ENCODE data around the gene CAV3. TPM values are rescaled to one million over a fixed set of nuclear protein-coding genes. Genes with fewer than 3 reads are reported as not detected.

Gene CAV3
- total and polyA plus RNA-seq, 9 of the 15 experiments (the other 6 are each of a cell fraction or from before 2014, with no cell fraction given), result not detected

DNA sequence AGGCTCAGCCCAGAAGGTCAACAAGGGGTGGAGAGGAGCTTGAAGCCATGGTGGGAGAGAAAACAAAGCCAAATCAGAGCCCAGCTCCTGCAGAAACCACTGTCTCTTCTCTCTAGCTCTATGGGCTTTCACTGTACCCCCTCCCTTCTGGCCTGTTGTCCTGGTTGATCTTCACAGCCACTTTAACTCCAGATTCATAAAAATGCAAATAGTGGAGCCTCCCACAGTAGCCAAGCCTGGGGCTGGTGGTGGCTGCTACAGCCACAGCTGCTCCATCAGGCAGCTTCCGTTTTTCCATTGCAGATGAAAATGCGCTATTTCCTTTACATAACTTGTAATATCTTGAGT lies 20.7 kb upstream of the CAV3 start:
- no peaks in the 10 kb centered on the region for H4K20me1 ChIP-seq (replicated peaks; ENCODE audit: control insufficient read depth, insufficient read depth, low read length)
- no peak overlapping the region for H3K27ac ChIP-seq (ENCODE audit: extremely low read depth, low read depth, low read length)
- H3K4me1 ChIP-seq (replicated peaks in 1 of 2; ENCODE audit: control insufficient read depth in 2 of 2, insufficient read depth in 2 of 2, low read length in 2 of 2), result no peaks in the 10 kb centered on the region
- ChIA-PET POLR2A (interaction anchor here (0.6 kb wide), 1 partner anchor 10 kb away, joined by 3 read pairs; no protein-coding TSS in a partner anchor), CTCF (ENCODE audit: low intra/inter-chr PET ratio) (no interaction called here)
- H3K4me2 ChIP-seq (ENCODE audit: insufficient read depth, low read length), result no peak overlapping the region
- no peak for ATAC-seq
- no peak overlapping the region for H2AFZ ChIP-seq (ENCODE audit: low read depth, low read length)
- FAIRE-seq, result no peak
- H3K36me3 ChIP-seq (ENCODE audit: control insufficient read depth, insufficient read depth, low read length), result no peaks in the 10 kb centered on the region
- WGBS (ENCODE audit: insufficient coverage, low coverage, missing lambda C conversion rate), result 0% methylated on average over 2 of the region's 2 CpGs
- no peaks in the 10 kb centered on the region for H3K9me1 ChIP-seq (ENCODE audit: control insufficient read depth, insufficient read depth, low read length)
- no peaks in the 10 kb centered on the region for H3K79me2 ChIP-seq (ENCODE audit: control insufficient read depth, insufficient read depth, low read length)
- peak overlapping the region in 1 of 2 experiments; percentile 17; a peak in 1 of 4 replicates for H3K9ac ChIP-seq (ENCODE audit: insufficient read depth in 1 of 2, low read depth in 2 of 2, low read length in 2 of 2)
- in situ Hi-C loops (cut with MboI), result no loop called here
- H3K4me3 ChIP-seq, result no peak overlapping the region
- BruUV-seq (replicated peaks), result no TSS peak
- no peaks in the 10 kb centered on the region for H3K9me3 ChIP-seq (replicated peaks; ENCODE audit: control insufficient read depth, insufficient read depth, low read depth, low read length)
- TF ChIP-seq HDAC6 (IDR thresholded peaks at IDR 0.05; ENCODE audit: low read depth, low read length), result no peak
- no peak for TF ChIP-seq IFI16 (CRISPR knock-in tag; IDR thresholded peaks at IDR 0.05)
- TF ChIP-seq HNRNPK (IDR thresholded peaks at IDR 0.05; ENCODE audit: low read depth, low read length, poor library complexity, severe bottlenecking), result no peak
- TF ChIP-seq, protein P1, sequence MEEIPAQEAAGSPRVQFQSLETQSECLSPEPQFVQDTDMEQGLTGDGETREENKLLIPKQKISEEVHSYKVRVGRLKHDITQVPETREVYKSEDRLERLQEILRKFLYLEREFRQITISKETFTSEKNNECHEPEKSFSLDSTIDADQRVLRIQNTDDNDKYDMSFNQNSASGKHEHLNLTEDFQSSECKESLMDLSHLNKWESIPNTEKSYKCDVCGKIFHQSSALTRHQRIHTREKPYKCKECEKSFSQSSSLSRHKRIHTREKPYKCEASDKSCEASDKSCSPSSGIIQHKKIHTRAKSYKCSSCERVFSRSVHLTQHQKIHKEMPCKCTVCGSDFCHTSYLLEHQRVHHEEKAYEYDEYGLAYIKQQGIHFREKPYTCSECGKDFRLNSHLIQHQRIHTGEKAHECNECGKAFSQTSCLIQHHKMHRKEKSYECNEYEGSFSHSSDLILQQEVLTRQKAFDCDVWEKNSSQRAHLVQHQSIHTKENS (CRISPR knock-in tag; IDR thresholded peaks at IDR 0.05), result no peak
- TF ChIP-seq HNRNPLL (IDR thresholded peaks at IDR 0.05; ENCODE audit: low read depth, low read length, poor library complexity, severe bottlenecking), result no peak
- no peak for TF ChIP-seq ZNF347 (CRISPR knock-in tag; IDR thresholded peaks at IDR 0.05; ENCODE audit: low read depth)
- TF ChIP-seq, protein P2, sequence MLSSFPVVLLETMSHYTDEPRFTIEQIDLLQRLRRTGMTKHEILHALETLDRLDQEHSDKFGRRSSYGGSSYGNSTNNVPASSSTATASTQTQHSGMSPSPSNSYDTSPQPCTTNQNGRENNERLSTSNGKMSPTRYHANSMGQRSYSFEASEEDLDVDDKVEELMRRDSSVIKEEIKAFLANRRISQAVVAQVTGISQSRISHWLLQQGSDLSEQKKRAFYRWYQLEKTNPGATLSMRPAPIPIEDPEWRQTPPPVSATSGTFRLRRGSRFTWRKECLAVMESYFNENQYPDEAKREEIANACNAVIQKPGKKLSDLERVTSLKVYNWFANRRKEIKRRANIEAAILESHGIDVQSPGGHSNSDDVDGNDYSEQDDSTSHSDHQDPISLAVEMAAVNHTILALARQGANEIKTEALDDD (IDR thresholded peaks at IDR 0.05), result no peak
- no peak for TF ChIP-seq CBX5 (IDR thresholded peaks at IDR 0.05; ENCODE audit: borderline replicate concordance, low read depth)
- no peak for TF ChIP-seq ZNF696 (CRISPR knock-in tag; conservative IDR thresholded peaks at IDR 0.05)
- no peak for TF ChIP-seq CTBP1 (IDR thresholded peaks at IDR 0.05; ENCODE audit: borderline replicate concordance)
- peak in 1 of 4 experiments; percentile 3 for DNase-seq (ENCODE audit: extremely low read depth in 1 of 4, low spot score in 3 of 4)
- peaks cover 6 to 67% of the 10 kb centered on the region in 2 experiments; a peak in 4 of 5 replicates for H3K27me3 ChIP-seq (ENCODE audit: control insufficient read depth in 2 of 2, insufficient read depth in 2 of 2, low read length in 2 of 2)
- intact Hi-C loops (cut with micrococcal nuclease), result no loop called here
